PC-3 (cell line): ENCODE results near the gene SERPINE2. TPM values are rescaled to one million over a fixed set of nuclear protein-coding genes. Genes with fewer than 3 reads are reported as not detected.
A peak's percentile ranks its signal among the peaks of the same experiment; 100 is the strongest.

Experiments
- ATAC-seq: fragments of 200-7000 bp; cut with Tn5 transposase; 2 replicates; pipeline ENCODE4 v1.9.1; 2020; ENCODE audit warnings: mild to moderate bottlenecking, moderate library complexity
- BruUV-seq: library from RNA; stranded (reverse); fragments of 400-500 nt; replicated peaks from 2 replicates; lab custom pipeline; 2021; lab: Mats Ljungman, UMichigan
- CTCF ChIA-PET: fragments of 300-600 bp; sonication (Branson Sonifier 250); formaldehyde crosslinking; loops from one replicate; lab custom pipeline; 2022; ENCODE audit warnings: antibody characterized with exemption; lab: Charles Lee
- POLR2A ChIA-PET: fragments of 300-600 bp; sonication (Branson Sonifier 250); formaldehyde crosslinking; loops from one replicate; lab custom pipeline; 2022; ENCODE audit warnings: antibody characterized with exemption; ENCODE audit not compliant: unreplicated experiment; lab: Charles Lee
- DNase-seq: peaks from one replicate; pipeline ENCODE4 v3.0.0-alpha.2; 2015
- H2AFZ ChIP-seq: fragments of 300-600 bp; sonication (generic); 2 replicates; pipeline ENCODE4 v1.6.0; 2016; ENCODE audit warnings: antibody characterized with exemption, low read length
- H3F3A ChIP-seq: fragments of 300-600 bp; sonication (generic); one replicate; pipeline ENCODE4 v1.6.0; 2017; ENCODE audit warnings: antibody characterized with exemption, low read length, control low read depth, mild to moderate bottlenecking; ENCODE audit not compliant: unreplicated experiment
- H3K27ac ChIP-seq: fragments of 300-600 bp; sonication (generic); 2 replicates; pipeline ENCODE4 v1.5.1; 2016; ENCODE audit warnings: mild to moderate bottlenecking, low read length
- H3K27me3 ChIP-seq: fragments of 300-600 bp; sonication (generic); 2 replicates; pipeline ENCODE4 v1.6.1; 2016; ENCODE audit warnings: low read length, mixed read lengths
- H3K36me3 ChIP-seq: fragments of 300-600 bp; sonication (generic); 2 replicates; pipeline ENCODE4 v1.6.1; 2016; ENCODE audit warnings: low read depth, mixed run types, low read length, mixed read lengths
- H3K4me1 ChIP-seq: fragments of 300-600 bp; sonication (generic); 2 replicates; pipeline ENCODE4 v1.5.1; 2016; ENCODE audit warnings: low read length; ENCODE audit not compliant: insufficient read depth
- H3K4me2 ChIP-seq: fragments of 300-600 bp; sonication (generic); 2 replicates; pipeline ENCODE4 v1.6.0; 2016; ENCODE audit warnings: low read length
- H3K4me3 ChIP-seq: fragments of 300-600 bp; sonication (generic); 2 replicates; pipeline ENCODE4 v1.5.1; 2016; ENCODE audit warnings: mild to moderate bottlenecking, low read length, mixed read lengths
- H3K79me2 ChIP-seq: fragments of 300-600 bp; sonication (generic); 2 replicates; pipeline ENCODE4 v1.6.1; 2017; ENCODE audit warnings: low read length, mixed read lengths
- H3K9ac ChIP-seq: fragments of 300-600 bp; sonication (generic); 2 replicates; pipeline ENCODE4 v1.6.0; 2016; ENCODE audit warnings: mild to moderate bottlenecking, low read length
- H3K9me2 ChIP-seq: fragments of 300-600 bp; sonication (generic); replicated peaks from 2 replicates; pipeline ENCODE4 v1.6.1; 2016; ENCODE audit warnings: mixed run types, low read length, mixed read lengths
- H3K9me3 ChIP-seq: fragments of 300-600 bp; sonication (generic); 2 replicates; pipeline ENCODE4 v1.6.1; 2016; ENCODE audit warnings: low read length, mixed read lengths
- H4K20me1 ChIP-seq: fragments of 300-600 bp; sonication (generic); 2 replicates; pipeline ENCODE4 v1.6.1; 2016; ENCODE audit warnings: low read length, mixed read lengths
- CTCF ChIP-seq: fragments of 300-600 bp; sonication (generic); conservative IDR thresholded peaks from 2 replicates; pipeline ENCODE4 v1.5.1; 2017; ENCODE audit warnings: antibody characterized with exemption, low read depth, mild to moderate bottlenecking, low read length
- EZH2 ChIP-seq: fragments of 300-600 bp; sonication (generic); IDR thresholded peaks from one replicate; pipeline ENCODE4 v1.6.1; 2017; ENCODE audit warnings: antibody characterized with exemption, mild to moderate bottlenecking, low read length; ENCODE audit not compliant: unreplicated experiment
- EZH2phosphoT487 ChIP-seq: fragments of 300-600 bp; sonication (generic); IDR thresholded peaks from 2 replicates; pipeline ENCODE4 v1.6.1; 2018; ENCODE audit warnings: mild to moderate bottlenecking, antibody characterized with exemption, low read length, borderline replicate concordance
- intact Hi-C: fragments of 100-400 bp; cut with micrococcal nuclease; formaldehyde crosslinking; loops from 2 replicates; pipeline ENCODE4 v1.9.0; 2023
- total RNA-seq: library from RNA; depleted of rRNA; stranded (reverse); fragments of >200 nt; gene quantifications from 2 replicates; pipeline ENCODE4 v1.2.3, GENCODE V29; 2014

Gene SERPINE2
- total RNA-seq, 1 experiment from 2014 or later, result 17.1 TPM

- H3K27ac ChIP-seq, result no peak overlapping the region
- no peak for DNase-seq
- H3K79me2 ChIP-seq, result no peaks in the 10 kb centered on the region
- peaks cover 4% of the 10 kb centered on the region; the same call in 1 of the 2 replicates for H3K4me1 ChIP-seq
- POLR2A ChIA-PET, result no interaction called here
- CTCF ChIA-PET, result interaction anchor here (1.4 kb wide), 1 partner anchor 15 kb away, joined by 3 read pairs; no protein-coding TSS in a partner anchor
- H3K9me3 ChIP-seq, result no peaks in the 10 kb centered on the region
- no peak overlapping the region for H3K9ac ChIP-seq
- no peak overlapping the region for H3K4me2 ChIP-seq
- H3K36me3 ChIP-seq, result no peaks in the 10 kb centered on the region
- no peaks in the 10 kb centered on the region for H4K20me1 ChIP-seq
- intact Hi-C loops, result loop anchor here (10.0 kb wide), 1 partner anchor 796 kb away; no protein-coding TSS in a partner anchor
- no peak overlapping the region for H2AFZ ChIP-seq
- no peaks in the 10 kb centered on the region for H3F3A ChIP-seq
- no peaks in the 10 kb centered on the region for H3K27me3 ChIP-seq
- H3K9me2 ChIP-seq, result no peaks in the 10 kb centered on the region
- no TSS peak for BruUV-seq
- H3K4me3 ChIP-seq, result no peak overlapping the region
- TF ChIP-seq CTCF (no peak), EZH2phosphoT487 (no peak), EZH2 (no peak)
- ATAC-seq, result no peak
Observed at GRCh38 chr2:223978451-223978850, 60.6 kb downstream of the SERPINE2 start.

- Histone ChIP-seq H4K20me1 (no peaks in the 10 kb centered on the region), H3K4me2 (no peak overlapping the region), H3K36me3 (no peaks in the 10 kb centered on the region), H3K4me1 (peaks cover 4% of the 10 kb centered on the region; the same call in 1 of the 2 replicates), H3K79me2 (no peaks in the 10 kb centered on the region), H3K27me3 (no peaks in the 10 kb centered on the region), H3K4me3 (no peak overlapping the region), H3K9ac (no peak overlapping the region), H2AFZ (no peak overlapping the region), H3K9me2 (no peaks in the 10 kb centered on the region), H3F3A (no peaks in the 10 kb centered on the region), H3K9me3 (no peaks in the 10 kb centered on the region), H3K27ac (no peak overlapping the region)
- peak; percentile 60 for DNase-seq
- ATAC-seq, result peak; percentile 66
- ChIA-PET POLR2A (no interaction called here), CTCF (no interaction called here)
- intact Hi-C loops, result loop anchor here (10.0 kb wide), 1 partner anchor 798 kb away; no protein-coding TSS in a partner anchor
- TF ChIP-seq EZH2phosphoT487 (no peak), CTCF (no peak), EZH2 (no peak)
- BruUV-seq, result no TSS peak
Observed at GRCh38 chr2:223976635-223977226, 62.4 kb downstream of the SERPINE2 start.

- no TSS peak for BruUV-seq
- ATAC-seq, result no peak
- Histone ChIP-seq H3K27ac (no peak overlapping the region), H3K36me3 (no peaks in the 10 kb centered on the region), H3K79me2 (no peaks in the 10 kb centered on the region), H3F3A (no peaks in the 10 kb centered on the region), H3K9me3 (no peaks in the 10 kb centered on the region), H4K20me1 (no peaks in the 10 kb centered on the region), H3K9me2 (no peaks in the 10 kb centered on the region), H3K4me2 (no peak overlapping the region), H2AFZ (no peak overlapping the region), H3K4me1 (peaks cover 5% of the 10 kb centered on the region; the same call in 1 of the 2 replicates), H3K27me3 (no peaks in the 10 kb centered on the region), H3K4me3 (no peak overlapping the region), H3K9ac (no peak overlapping the region)
- ChIA-PET CTCF (no interaction called here), POLR2A (no interaction called here)
- TF ChIP-seq EZH2 (no peak), CTCF (no peak), EZH2phosphoT487 (no peak)
- intact Hi-C loops, result loop anchor here (5.0 to 10.0 kb wide), 3 partner anchors 474 to 801 kb away; no protein-coding TSS in a partner anchor
- no peak for DNase-seq
Observed at GRCh38 chr2:223973606-223974005, 65.5 kb downstream of the SERPINE2 start.
